HG02610 (cell line): ENCODE measurements around the gene PRB3.
A peak's percentile ranks its signal among the peaks of the same experiment; 100 is the strongest.

Experiments
- ATAC-seq: cut with Tn5 transposase; IDR thresholded peaks from one replicate; pipeline ENCODE4 v1.9.1; 2021; ENCODE audit warnings: mild to moderate bottlenecking, moderate library complexity; ENCODE audit not compliant: unreplicated experiment

The PRB3 gene

DNA sequence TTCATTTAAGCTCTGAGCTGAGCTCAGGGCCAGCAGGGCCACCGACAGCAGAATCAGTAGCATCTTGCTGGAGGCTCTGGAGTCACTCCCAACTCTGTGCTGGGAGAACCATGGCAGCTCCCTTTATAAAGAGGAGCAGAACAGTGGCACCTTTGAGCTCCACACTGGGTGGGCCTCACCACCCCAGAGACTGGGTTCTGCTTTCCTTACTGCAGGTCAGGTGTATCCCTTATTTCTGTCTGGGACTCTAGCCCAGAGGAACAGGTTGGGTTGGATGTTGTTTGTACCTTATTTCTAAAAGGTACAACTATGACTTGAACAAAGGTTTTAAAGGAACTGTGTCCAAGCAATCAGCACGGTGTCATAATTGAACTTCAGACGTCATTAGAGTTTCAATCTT is at the start of gene PRB3:
Gene PRB3 (minus strand): TSS at position 101 of the 400 bp plus-strand sequence. CDS start 38 bp downstream, at position 63.
- ATAC-seq, result no peak

DNA sequence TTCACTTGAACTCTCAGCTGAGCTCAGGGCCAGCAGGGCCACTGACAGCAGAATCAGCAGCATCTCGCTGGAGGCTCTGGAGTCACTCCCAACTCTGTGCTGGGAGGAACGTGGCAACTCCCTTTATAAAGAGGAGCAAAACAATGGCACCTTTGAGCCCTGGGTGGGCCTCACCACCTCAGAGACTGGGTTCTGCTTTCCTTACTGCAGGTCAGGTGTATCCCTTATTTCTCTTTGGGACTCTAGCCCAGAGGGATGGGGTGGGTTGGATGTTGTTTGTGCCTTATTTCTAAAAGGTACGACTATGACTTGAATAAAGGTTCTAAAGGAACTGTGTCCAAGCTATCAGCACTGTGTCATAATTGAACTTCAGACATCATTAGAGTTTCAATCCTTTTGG is 40.8 kb upstream of the PRB3 start, which contains the start of gene PRB4:
Gene PRB4 (minus strand): TSS at position 101 of the 400 bp plus-strand sequence. CDS start 38 bp downstream, at position 63.
- no peak for ATAC-seq

DNA sequence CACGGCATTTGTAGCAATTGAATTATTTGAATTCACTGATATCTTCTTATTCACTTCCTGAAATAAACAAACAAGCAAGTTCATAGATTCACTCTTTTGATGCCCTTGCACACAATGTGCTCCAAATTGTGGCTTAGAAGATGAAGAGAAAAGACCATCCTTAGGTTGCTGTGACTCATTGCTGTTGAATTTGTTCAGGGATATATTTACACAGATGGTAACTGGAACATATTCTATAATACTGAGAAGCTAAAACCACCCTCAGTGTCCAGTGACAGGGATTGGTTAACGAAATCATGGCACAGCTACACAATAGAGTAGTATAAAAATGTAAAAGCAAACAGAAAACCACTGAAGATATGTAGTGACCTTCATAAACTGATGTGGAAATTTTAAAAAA is 37.6 kb upstream of the PRB3 start:
- no peak for ATAC-seq

DNA sequence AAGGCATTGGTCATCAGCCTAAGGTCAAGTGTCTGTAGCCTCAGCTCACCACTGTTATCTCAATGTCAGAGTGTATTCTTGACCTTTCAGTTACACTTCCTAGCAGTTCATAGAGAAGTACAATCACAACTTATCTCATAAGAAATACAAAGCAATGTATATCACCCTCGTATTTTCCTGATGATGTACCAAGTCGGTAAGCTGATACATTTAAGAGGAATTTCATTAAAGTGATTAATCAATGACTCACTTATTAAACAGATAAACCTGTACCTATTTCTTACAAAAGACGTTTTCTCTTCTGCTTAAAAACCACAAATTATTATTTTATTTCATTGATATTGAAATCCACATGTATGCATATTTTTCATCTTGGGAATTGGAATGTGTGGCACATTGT is 3.9 kb upstream of the PRB3 start:
- ATAC-seq, result no peak

DNA sequence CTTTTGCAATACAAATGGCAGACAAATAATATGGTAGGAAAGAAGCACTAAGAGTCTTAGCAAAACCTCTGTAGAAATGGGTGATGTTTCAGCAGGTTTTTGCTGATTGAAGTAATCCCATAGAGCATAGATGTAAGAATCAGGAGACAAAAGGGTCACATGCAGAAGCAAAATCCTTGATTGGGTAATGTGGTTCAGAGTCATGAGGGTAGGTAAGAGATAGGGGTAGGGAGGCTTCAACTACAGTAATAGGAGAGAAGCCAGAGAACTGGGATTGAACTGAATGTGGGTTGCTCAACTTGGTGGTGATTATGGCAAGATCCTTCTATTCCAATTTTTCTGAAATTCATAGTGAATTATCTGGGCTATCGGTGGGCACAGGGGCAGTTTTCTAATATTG is 5.0 kb downstream of the PRB3 start:
- no peak for ATAC-seq

DNA sequence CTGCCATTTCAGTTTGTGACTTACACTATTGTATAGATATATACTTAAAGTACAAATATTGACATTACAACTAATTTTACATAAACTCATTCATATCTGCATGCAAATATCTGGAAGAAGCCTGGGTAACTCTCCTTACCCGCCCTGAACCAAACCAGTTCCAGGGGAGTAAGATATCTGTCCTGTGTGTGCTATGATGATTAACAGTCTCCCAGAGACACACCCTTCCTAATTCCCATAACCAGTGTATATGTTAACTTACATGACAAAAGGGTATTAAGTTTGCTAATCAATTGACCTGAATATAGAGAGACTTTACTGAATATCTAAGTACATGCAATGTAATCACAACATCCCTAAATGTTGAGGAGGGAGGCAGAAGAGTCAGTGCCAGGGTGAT is 23.0 kb downstream of the PRB3 start:
- no peak for ATAC-seq

DNA sequence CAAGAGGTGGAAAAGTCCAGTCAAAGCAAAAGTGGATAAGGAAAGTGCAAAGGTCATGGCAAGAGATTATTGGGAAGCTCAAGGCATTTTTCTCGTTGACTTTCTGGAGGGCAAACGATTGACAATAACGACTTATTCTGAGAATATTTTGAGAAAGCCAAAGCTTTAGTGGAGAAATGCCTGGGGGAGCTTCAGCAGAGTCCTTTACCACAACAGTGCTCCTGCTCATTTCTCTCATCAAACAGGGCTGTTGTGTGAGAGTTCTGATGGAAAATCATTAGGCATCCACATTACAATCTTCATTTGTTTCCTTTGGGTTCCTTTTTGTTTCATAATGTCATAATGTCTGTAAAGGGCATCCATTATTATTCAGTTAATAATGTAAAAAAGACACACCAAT is 26.9 kb downstream of the PRB3 start:
- ATAC-seq, result no peak

DNA sequence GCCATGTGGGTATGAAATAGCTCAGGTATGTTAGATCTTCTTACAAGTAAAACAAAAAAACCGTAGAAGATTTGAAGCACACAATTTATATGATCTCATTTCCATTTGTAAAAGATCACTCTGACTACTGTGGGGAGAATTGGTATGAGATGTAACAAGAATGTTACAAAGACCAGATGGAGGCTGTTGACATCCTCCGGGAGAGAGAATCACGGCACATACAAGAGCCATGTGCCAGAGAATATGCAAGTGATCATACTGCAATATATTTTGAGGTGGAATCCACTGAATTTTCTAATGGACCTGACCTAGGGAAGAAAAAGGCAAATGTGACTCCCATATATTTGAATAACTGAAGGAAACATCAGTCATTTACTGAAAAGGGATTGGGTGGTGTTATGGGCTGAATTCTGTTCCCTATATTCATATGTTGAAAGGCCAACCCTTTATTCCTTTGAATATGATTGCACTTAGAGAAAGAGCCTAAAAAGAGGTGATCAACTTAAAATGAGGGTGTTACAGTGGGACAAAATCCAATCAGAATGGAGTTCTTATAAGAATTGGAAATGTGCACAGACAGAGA is 29.1 kb downstream of the PRB3 start:
- ATAC-seq, result no peak

DNA sequence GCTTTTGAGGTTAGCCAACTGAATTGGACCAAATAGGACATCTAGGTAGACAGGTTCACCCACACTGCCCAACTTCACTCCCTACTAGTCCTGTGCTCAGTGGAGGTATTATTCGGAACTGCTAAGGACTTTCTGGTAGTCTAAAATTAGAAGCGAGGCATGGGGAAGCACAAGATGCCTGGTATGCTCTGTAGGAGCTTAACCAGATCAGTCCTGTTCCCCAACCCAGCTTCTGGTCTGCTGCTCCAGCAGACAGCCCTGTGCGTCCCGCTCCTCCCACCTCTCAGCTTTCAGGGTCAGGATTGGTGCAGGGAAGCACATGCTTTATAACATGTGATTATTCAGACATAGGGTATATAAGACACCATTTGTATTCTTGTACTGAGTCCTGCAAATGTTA is 31.2 kb downstream of the PRB3 start:
- no peak for ATAC-seq

DNA sequence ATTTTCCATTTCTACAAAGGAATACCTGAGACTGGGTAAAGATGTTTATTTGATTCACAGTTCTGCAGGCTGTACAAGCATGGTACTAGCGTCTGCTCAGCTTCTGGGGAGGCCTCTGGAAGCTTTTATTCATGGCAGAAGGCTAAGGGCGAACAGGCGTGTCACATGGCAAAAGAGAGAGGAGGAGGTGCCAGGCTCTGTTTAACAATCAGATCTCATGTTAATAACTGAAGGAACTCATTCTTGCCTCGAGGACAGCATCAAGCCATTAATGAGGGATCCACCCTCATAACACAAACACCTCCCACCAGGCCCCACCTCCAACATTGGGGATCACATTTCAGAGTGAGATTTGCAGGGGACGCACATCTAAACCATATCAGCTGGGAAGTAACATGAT is 36.0 kb downstream of the PRB3 start:
- ATAC-seq, result no peak

DNA sequence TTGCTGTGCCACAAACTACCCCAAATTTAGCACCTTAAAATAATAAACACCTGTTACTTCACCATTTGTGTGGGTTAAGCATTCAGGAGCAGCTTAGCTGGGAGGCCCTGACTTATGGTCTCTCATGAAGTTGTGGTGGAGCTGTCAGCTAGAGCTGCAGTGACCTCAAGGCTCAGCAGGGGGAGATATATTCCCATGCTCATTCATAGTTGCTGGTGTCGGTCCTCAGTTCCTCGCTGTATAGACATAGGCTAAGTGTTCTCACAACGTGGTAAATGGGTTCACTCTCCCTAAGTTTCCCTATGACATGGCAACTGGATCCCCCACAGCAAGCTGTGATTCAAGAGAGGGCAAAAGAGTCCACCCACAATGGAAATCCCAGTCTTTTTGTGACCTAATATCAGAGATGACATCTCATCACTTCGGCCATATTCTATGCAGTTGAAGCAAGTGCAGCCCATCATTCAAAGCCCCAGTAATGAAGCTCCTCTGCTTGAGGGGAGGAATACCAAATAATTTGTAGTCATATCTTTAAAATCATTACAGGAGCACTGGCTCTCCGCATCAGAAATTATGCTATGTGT is 41.1 kb downstream of the PRB3 start:
- peak; percentile 88 for ATAC-seq

DNA sequence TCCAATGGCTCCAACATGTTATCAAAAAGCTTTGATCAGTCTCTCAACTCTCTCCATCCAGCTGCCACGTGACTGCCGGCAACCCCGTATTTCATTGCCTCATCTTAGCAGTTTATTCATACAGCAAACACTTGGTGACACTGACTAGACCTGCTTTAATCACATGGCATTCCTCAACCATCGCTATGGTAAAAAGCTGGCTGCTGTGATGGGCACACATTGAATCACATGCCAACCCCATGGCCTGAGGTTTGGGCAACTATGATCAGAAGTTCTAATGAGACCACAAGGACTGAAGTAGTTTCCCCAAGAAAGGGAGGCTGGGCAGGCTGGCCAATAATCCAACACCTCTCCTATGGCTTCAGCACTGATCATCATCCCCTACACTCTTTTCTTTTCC is 42.1 kb downstream of the PRB3 start:
- no peak for ATAC-seq
